ENCODE measurements around the gene PAPOLG. TPM values are rescaled to one million over a fixed set of nuclear protein-coding genes. Genes with fewer than 3 reads are reported as not detected.

Gene PAPOLG
- total RNA-seq, 1 experiment from 2014 or later = 14.4 TPM

GRCh38 chr2:60739156-60739555 is 16.9 kb upstream of the PAPOLG start:
- BruUV-seq (replicated peaks) = no TSS peak
- TF ChIP-seq, protein P1, sequence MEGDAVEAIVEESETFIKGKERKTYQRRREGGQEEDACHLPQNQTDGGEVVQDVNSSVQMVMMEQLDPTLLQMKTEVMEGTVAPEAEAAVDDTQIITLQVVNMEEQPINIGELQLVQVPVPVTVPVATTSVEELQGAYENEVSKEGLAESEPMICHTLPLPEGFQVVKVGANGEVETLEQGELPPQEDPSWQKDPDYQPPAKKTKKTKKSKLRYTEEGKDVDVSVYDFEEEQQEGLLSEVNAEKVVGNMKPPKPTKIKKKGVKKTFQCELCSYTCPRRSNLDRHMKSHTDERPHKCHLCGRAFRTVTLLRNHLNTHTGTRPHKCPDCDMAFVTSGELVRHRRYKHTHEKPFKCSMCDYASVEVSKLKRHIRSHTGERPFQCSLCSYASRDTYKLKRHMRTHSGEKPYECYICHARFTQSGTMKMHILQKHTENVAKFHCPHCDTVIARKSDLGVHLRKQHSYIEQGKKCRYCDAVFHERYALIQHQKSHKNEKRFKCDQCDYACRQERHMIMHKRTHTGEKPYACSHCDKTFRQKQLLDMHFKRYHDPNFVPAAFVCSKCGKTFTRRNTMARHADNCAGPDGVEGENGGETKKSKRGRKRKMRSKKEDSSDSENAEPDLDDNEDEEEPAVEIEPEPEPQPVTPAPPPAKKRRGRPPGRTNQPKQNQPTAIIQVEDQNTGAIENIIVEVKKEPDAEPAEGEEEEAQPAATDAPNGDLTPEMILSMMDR (IDR thresholded peaks at IDR 0.05; ENCODE audit: unreplicated experiment) = no peak
- Mint-ChIP-seq H3K27me3 (ENCODE audit: unreplicated experiment) (peaks cover 18% of the 10 kb centered on the region), H3K36me3 (ENCODE audit: insufficient read depth, unreplicated experiment) (no peaks in the 10 kb centered on the region), H3K27ac (ENCODE audit: unreplicated experiment) (no peak overlapping the region), H3K4me3 (ENCODE audit: low read depth, unreplicated experiment) (no peak overlapping the region), H3K9me3 (ENCODE audit: low read depth, unreplicated experiment) (no peaks in the 10 kb centered on the region), H3K4me1 (ENCODE audit: low read depth, unreplicated experiment) (peaks cover 8% of the 10 kb centered on the region)
- no peak for DNase-seq
- CTCF ChIA-PET = no interaction called here
- intact Hi-C loops (cut with micrococcal nuclease; ENCODE audit: unreplicated experiment) = no loop called here

DNA sequence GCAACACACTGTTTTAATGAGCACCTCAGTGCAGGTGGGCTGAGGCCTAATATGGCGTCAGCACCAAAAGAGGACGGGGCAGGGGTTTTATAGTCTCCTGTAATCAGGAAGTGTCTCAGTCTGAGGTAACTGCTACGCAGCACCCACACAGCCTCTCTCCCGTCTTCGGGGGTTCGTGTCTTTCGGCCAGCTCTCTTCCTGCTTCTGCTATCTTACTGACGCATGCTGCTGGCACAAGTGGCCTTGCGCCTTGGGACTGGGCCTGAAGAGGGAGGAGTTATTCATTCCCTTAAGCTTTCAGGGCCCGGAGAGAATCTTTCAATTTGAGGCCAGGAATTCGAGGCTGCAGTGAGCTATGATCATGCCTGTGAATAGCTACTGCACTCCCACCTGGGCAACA is 14.5 kb upstream of the PAPOLG start:
- Mint-ChIP-seq H3K27me3 (ENCODE audit: unreplicated experiment) (no peaks in the 10 kb centered on the region), H3K36me3 (ENCODE audit: insufficient read depth, unreplicated experiment) (no peaks in the 10 kb centered on the region), H3K4me3 (ENCODE audit: low read depth, unreplicated experiment) (no peak overlapping the region), H3K27ac (ENCODE audit: unreplicated experiment) (no peak overlapping the region), H3K4me1 (ENCODE audit: low read depth, unreplicated experiment) (no peaks in the 10 kb centered on the region), H3K9me3 (ENCODE audit: low read depth, unreplicated experiment) (no peaks in the 10 kb centered on the region)
- TF ChIP-seq, protein P1 (IDR thresholded peaks at IDR 0.05; ENCODE audit: unreplicated experiment) = no peak
- no peak for DNase-seq
- no TSS peak for BruUV-seq (replicated peaks)
- CTCF ChIA-PET = no interaction called here
- intact Hi-C loops (cut with micrococcal nuclease; ENCODE audit: unreplicated experiment) = no loop called here

DNA sequence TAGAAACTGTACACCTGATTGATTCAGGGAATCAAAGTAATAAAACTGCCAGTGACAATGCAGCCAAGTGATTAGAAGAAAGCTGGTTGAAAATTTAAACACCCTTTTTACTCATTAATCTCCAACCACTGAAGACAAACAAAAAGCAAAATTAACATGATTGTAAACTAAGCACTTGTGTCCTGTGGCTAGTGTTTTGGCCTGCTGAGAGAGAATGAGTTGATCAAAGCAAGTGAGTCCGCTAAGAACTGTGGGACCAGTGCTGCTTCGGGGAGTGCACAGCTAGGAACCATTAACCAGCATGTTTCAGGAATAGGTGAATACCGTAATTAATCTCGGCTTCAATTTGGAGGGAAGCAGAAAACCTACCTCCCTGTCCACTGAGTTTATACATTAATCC is 13.6 kb upstream of the PAPOLG start:
- no peaks in the 10 kb centered on the region for H3K27me3 Mint-ChIP-seq (ENCODE audit: unreplicated experiment)
- H3K27ac Mint-ChIP-seq (ENCODE audit: unreplicated experiment) = no peak overlapping the region
- no peaks in the 10 kb centered on the region for H3K4me1 Mint-ChIP-seq (ENCODE audit: low read depth, unreplicated experiment)
- intact Hi-C loops (cut with micrococcal nuclease; ENCODE audit: unreplicated experiment) = no loop called here
- H3K9me3 Mint-ChIP-seq (ENCODE audit: low read depth, unreplicated experiment) = no peaks in the 10 kb centered on the region
- CTCF ChIA-PET = no interaction called here
- no TSS peak for BruUV-seq (replicated peaks)
- TF ChIP-seq, protein P1 (IDR thresholded peaks at IDR 0.05; ENCODE audit: unreplicated experiment) = no peak
- H3K4me3 Mint-ChIP-seq (ENCODE audit: low read depth, unreplicated experiment) = no peak overlapping the region
- H3K36me3 Mint-ChIP-seq (ENCODE audit: insufficient read depth, unreplicated experiment) = no peaks in the 10 kb centered on the region
- DNase-seq = no peak

GRCh38 chr2:60745330-60745729 is 10.7 kb upstream of the PAPOLG start:
- TF ChIP-seq, protein P1 (IDR thresholded peaks at IDR 0.05; ENCODE audit: unreplicated experiment) = no peak
- Mint-ChIP-seq H3K4me3 (ENCODE audit: low read depth, unreplicated experiment) (no peak overlapping the region), H3K36me3 (ENCODE audit: insufficient read depth, unreplicated experiment) (no peaks in the 10 kb centered on the region), H3K27ac (ENCODE audit: unreplicated experiment) (no peak overlapping the region), H3K4me1 (ENCODE audit: low read depth, unreplicated experiment) (no peaks in the 10 kb centered on the region), H3K27me3 (ENCODE audit: unreplicated experiment) (no peaks in the 10 kb centered on the region), H3K9me3 (ENCODE audit: low read depth, unreplicated experiment) (no peaks in the 10 kb centered on the region)
- CTCF ChIA-PET = no interaction called here
- DNase-seq = no peak
- intact Hi-C loops (cut with micrococcal nuclease; ENCODE audit: unreplicated experiment) = no loop called here
- BruUV-seq (replicated peaks) = no TSS peak

- Mint-ChIP-seq H3K27me3 (ENCODE audit: unreplicated experiment) (no peaks in the 10 kb centered on the region), H3K27ac (ENCODE audit: unreplicated experiment) (no peak overlapping the region), H3K9me3 (ENCODE audit: low read depth, unreplicated experiment) (no peaks in the 10 kb centered on the region), H3K36me3 (ENCODE audit: insufficient read depth, unreplicated experiment) (no peaks in the 10 kb centered on the region), H3K4me1 (ENCODE audit: low read depth, unreplicated experiment) (no peaks in the 10 kb centered on the region), H3K4me3 (ENCODE audit: low read depth, unreplicated experiment) (no peak overlapping the region)
- TF ChIP-seq, protein P1 (IDR thresholded peaks at IDR 0.05; ENCODE audit: unreplicated experiment) = no peak
- intact Hi-C loops (cut with micrococcal nuclease; ENCODE audit: unreplicated experiment) = no loop called here
- CTCF ChIA-PET = no interaction called here
- BruUV-seq (replicated peaks) = no TSS peak
- DNase-seq = no peak
Observed at GRCh38 chr2:60745761-60746160, 10.3 kb upstream of the PAPOLG start.

Measured in Calu3 (cell line).